ENCODE measurements around the gene OSBPL8.
A peak's percentile ranks its signal among the peaks of the same experiment; 100 is the strongest.

OSBPL8 gene

GRCh38 chr12:76424941-76425340 lies 134.6 kb downstream of the OSBPL8 start:
- Mint-ChIP-seq H3K4me1 (peaks cover 11 to 17% of the 10 kb centered on the region in 2 donors), H3K4me3 (no peak overlapping the region), H3K36me3 (peaks cover 17 to 25% of the 10 kb centered on the region in 2 donors), H3K27ac (no peak overlapping the region), H3K9me3 (peaks cover 0 to 8% of the 10 kb centered on the region in 2 donors), H3K27me3 (no peaks in the 10 kb centered on the region)
- no peak for ATAC-seq (replicated peaks)
- no peak for DNase-seq

- peaks cover 10 to 15% of the 10 kb centered on the region in 2 donors for H3K4me1 Mint-ChIP-seq
- DNase-seq (no peak), ATAC-seq (replicated peaks) (peak in 1 of 2 donors; percentile 23)
- H3K4me3 Mint-ChIP-seq = peak overlapping the region in 1 of 2 donors; percentile 1
- no peaks in the 10 kb centered on the region for H3K27me3 Mint-ChIP-seq
- H3K36me3 Mint-ChIP-seq = peaks cover 14 to 21% of the 10 kb centered on the region in 2 donors
- peaks cover 0 to 7% of the 10 kb centered on the region in 2 donors for H3K9me3 Mint-ChIP-seq
- H3K27ac Mint-ChIP-seq = no peak overlapping the region
Measured at GRCh38 chr12:76422543-76423438, 136.8 kb downstream of the OSBPL8 start.

GRCh38 chr12:76422154-76422542 lies 137.4 kb downstream of the OSBPL8 start:
- Mint-ChIP-seq H3K27ac (no peak overlapping the region), H3K9me3 (peaks cover 0 to 7% of the 10 kb centered on the region in 2 donors), H3K27me3 (no peaks in the 10 kb centered on the region), H3K4me3 (no peak overlapping the region), H3K4me1 (peaks cover 12 to 18% of the 10 kb centered on the region in 2 donors), H3K36me3 (peaks cover 14 to 25% of the 10 kb centered on the region in 2 donors)
- ATAC-seq (replicated peaks) = no peak
- no peak for DNase-seq

DNA sequence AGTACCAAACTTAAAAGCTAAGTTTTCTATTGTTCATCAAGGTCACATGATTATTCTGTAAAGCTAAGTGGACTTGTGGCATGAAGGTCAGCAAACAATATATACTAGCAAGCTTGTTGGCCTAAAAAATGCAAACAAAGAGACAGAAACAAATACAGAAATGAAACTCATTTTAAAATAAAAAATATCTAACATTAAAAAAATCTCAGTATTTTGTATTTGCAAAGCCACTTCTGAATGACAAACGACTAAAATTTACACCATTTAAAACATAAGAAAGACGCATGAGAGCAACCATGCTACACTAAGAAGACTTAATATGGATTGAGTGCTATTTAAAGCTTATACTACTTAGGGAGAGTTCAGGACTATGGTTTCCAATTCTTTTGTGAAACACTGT lies 138.5 kb downstream of the OSBPL8 start:
- Mint-ChIP-seq H3K27ac (no peak overlapping the region), H3K36me3 (peaks cover 7 to 20% of the 10 kb centered on the region in 2 donors), H3K4me3 (no peak overlapping the region), H3K4me1 (peaks cover 15 to 22% of the 10 kb centered on the region in 2 donors), H3K27me3 (no peaks in the 10 kb centered on the region), H3K9me3 (peaks cover 0 to 5% of the 10 kb centered on the region in 2 donors)
- no peak for DNase-seq
- ATAC-seq (replicated peaks) = no peak

GRCh38 chr12:76420222-76420621 lies 139.3 kb downstream of the OSBPL8 start:
- Mint-ChIP-seq H3K9me3 (peaks cover 0 to 2% of the 10 kb centered on the region in 2 donors), H3K4me3 (no peak overlapping the region), H3K27me3 (no peaks in the 10 kb centered on the region), H3K27ac (no peak overlapping the region), H3K36me3 (peaks cover 7 to 13% of the 10 kb centered on the region in 2 donors), H3K4me1 (peaks cover 15 to 22% of the 10 kb centered on the region in 2 donors)
- ATAC-seq (replicated peaks) = no peak
- DNase-seq = no peak

DNA sequence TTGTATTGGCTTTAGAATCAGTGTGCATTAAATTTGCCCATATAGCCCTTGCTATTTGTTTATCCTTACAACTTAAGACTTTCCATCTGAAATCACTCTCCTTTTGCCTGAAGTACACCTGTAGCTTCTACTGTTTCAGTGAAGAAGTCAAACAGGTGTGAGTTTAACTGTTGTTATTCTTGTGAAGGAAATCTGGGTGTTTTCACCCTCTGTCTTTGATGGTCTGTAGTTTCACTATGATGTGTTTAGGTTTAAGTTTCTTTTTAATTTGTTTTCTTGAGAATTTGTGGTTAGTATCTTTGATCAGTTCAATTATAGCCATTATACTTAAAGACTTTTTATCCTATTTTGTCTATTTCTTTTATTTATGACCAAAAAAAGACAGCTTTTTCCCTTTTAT lies 142.5 kb downstream of the OSBPL8 start:
- Mint-ChIP-seq H3K27me3 (no peaks in the 10 kb centered on the region), H3K27ac (no peak overlapping the region), H3K4me3 (no peak overlapping the region), H3K4me1 (peaks cover 7 to 9% of the 10 kb centered on the region in 2 donors), H3K9me3 (no peaks in the 10 kb centered on the region), H3K36me3 (peaks cover 4 to 12% of the 10 kb centered on the region in 2 donors)
- peak; percentile 66 to 74 for ATAC-seq (replicated peaks)
- no peak for DNase-seq

GRCh38 chr12:76413121-76413520 lies 146.4 kb downstream of the OSBPL8 start:
- Mint-ChIP-seq H3K36me3 (peaks cover 4 to 12% of the 10 kb centered on the region in 2 donors), H3K4me1 (peaks cover 11 to 19% of the 10 kb centered on the region in 2 donors), H3K9me3 (no peaks in the 10 kb centered on the region), H3K27ac (no peak overlapping the region), H3K4me3 (no peak overlapping the region), H3K27me3 (no peaks in the 10 kb centered on the region)
- no peak for DNase-seq
- ATAC-seq (replicated peaks) = no peak

DNA sequence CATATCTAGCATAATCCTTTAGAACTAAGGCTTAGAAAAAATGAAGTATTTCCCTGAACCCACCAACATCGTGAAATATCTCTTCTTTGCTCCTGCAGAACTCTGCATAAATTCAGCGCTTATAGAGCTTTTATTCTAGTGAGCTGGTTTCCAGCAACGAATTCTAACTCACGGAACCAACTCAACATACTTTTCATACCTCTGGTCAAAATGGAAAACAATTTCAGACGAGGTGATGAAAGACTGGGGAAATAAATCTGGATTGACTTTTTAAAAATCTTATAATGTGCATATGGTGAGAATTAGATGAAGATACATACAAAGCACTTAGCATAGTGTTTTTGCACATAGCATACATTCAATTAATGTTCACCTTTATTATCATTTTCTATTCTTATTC lies 148.8 kb downstream of the OSBPL8 start:
- Mint-ChIP-seq H3K27me3 (no peaks in the 10 kb centered on the region), H3K36me3 (peaks cover 4% of the 10 kb centered on the region in 2 donors), H3K4me1 (peaks cover 6 to 12% of the 10 kb centered on the region in 2 donors), H3K27ac (no peak overlapping the region), H3K4me3 (no peak overlapping the region), H3K9me3 (no peaks in the 10 kb centered on the region)
- ATAC-seq (replicated peaks) = no peak
- DNase-seq = no peak

GRCh38 chr12:76410371-76410770 lies 149.2 kb downstream of the OSBPL8 start:
- ATAC-seq (replicated peaks) (no peak), DNase-seq (no peak)
- H3K4me1 Mint-ChIP-seq = peaks cover 6 to 12% of the 10 kb centered on the region in 2 donors
- H3K36me3 Mint-ChIP-seq = peaks cover 4% of the 10 kb centered on the region in 2 donors
- no peak overlapping the region for H3K4me3 Mint-ChIP-seq
- H3K27ac Mint-ChIP-seq = no peak overlapping the region
- H3K9me3 Mint-ChIP-seq = no peaks in the 10 kb centered on the region
- H3K27me3 Mint-ChIP-seq = no peaks in the 10 kb centered on the region

DNA sequence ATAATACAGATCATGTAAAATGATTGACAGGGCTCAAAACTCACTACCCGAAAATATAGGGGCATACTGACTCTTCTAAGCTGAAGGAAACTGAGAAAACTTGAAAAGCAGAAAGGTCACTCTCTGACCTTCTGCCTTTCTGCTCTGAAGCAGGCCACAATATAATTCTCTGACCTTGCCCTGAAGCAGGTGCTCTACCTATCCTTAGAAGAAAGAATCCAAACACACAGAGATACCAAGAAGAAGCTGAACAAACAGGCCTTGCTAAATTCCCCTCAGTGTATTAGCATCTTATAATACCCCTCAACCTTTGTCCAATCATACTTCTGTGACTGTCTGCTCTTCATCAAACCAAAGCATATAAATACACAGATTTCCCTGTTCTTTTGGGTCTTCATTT lies 150.5 kb downstream of the OSBPL8 start:
- no peak for DNase-seq
- H3K4me1 Mint-ChIP-seq = peaks cover 6 to 12% of the 10 kb centered on the region in 2 donors
- H3K27ac Mint-ChIP-seq = no peak overlapping the region
- peak; percentile 50 to 91 for ATAC-seq (replicated peaks)
- H3K4me3 Mint-ChIP-seq = peak overlapping the region in 1 of 2 donors; percentile 9
- H3K27me3 Mint-ChIP-seq = no peaks in the 10 kb centered on the region
- peaks cover 4% of the 10 kb centered on the region in 2 donors for H3K36me3 Mint-ChIP-seq
- no peaks in the 10 kb centered on the region for H3K9me3 Mint-ChIP-seq

DNA sequence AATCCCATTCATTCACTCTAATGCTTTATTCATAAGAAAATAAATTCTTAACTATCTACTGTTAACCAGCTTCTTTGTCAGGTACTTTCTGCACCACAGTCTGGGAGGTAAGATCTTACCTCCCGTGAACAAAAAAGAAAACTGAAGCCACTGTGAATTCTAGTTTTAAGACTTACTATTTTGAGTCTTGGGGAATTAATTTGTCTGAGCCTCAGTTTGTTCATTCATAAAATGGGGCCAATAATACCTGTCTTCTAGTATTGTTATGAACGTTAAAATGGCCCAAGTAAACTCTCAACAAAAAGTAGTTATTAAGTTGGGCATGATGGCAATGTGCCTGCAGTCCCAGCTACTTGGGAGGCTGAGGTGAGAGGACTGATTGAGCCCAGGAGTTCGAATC lies 151.9 kb downstream of the OSBPL8 start:
- Mint-ChIP-seq H3K9me3 (no peaks in the 10 kb centered on the region), H3K27ac (no peak overlapping the region), H3K36me3 (peaks cover 0 to 1% of the 10 kb centered on the region in 2 donors), H3K4me3 (no peak overlapping the region), H3K4me1 (peaks cover 4 to 12% of the 10 kb centered on the region in 2 donors), H3K27me3 (no peaks in the 10 kb centered on the region)
- DNase-seq (no peak), ATAC-seq (replicated peaks) (no peak)

DNA sequence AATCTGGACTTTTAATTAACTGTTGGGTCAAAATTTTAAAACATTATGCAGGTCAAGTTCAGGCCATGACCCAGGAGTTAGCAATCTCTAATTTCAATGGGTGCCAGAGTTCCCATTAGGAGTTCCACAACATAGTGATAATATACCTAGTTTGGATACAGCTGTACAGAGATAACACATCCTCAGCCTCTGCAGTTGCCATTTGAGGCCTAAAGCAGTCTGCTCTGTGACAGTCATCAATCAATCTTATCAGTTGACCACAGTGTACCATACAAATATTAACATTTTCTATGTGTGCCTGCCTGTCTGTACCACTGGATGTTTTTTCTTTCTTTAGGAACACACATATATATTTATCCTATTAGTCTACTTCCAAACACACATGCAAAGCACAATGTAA lies 157.3 kb downstream of the OSBPL8 start:
- no peaks in the 10 kb centered on the region for H3K9me3 Mint-ChIP-seq
- no peak for DNase-seq

GRCh38 chr12:76400136-76400535 lies 159.4 kb downstream of the OSBPL8 start:
- peak overlapping the region; percentile 31 for H3K27ac Mint-ChIP-seq
- H3K27me3 Mint-ChIP-seq = no peaks in the 10 kb centered on the region
- ATAC-seq (replicated peaks) (no peak), DNase-seq (no peak)
- peaks cover 9% of the 10 kb centered on the region in 2 donors for H3K36me3 Mint-ChIP-seq
- H3K4me3 Mint-ChIP-seq = no peak overlapping the region
- no peaks in the 10 kb centered on the region for H3K4me1 Mint-ChIP-seq
- no peaks in the 10 kb centered on the region for H3K9me3 Mint-ChIP-seq

More for the DNA sequence above, 157.3 kb downstream of the OSBPL8 start:
- ATAC-seq (replicated peaks) = no peak
- H3K4me3 Mint-ChIP-seq = no peak overlapping the region
- no peaks in the 10 kb centered on the region for H3K27me3 Mint-ChIP-seq
- no peaks in the 10 kb centered on the region for H3K4me1 Mint-ChIP-seq
- peaks cover 9% of the 10 kb centered on the region in 2 donors for H3K36me3 Mint-ChIP-seq
- H3K27ac Mint-ChIP-seq = no peak overlapping the region

DNA sequence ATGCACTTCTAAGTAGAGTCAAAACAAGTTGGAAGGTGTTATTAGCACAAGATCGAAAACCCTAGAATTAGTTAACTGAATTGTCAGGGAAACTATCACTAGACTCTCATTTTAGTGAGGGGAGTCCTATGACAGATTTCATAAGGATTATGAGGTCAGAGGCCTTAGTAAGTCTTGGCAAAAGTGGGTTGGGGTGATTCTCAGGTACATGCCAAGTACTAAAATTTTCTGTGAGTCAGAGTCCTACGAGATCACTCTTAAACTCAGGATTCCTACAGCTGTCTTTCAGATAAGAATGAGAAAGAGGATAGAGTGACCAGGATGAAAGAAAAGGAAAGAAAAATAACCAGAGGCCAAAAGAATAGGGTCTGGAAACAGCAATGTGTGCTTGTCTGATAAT lies 160.5 kb downstream of the OSBPL8 start:
- H3K27ac Mint-ChIP-seq = no peak overlapping the region
- ATAC-seq (replicated peaks) (no peak), DNase-seq (no peak)
- H3K36me3 Mint-ChIP-seq = peaks cover 9 to 10% of the 10 kb centered on the region in 2 donors
- no peaks in the 10 kb centered on the region for H3K9me3 Mint-ChIP-seq
- H3K4me3 Mint-ChIP-seq = no peak overlapping the region
- no peaks in the 10 kb centered on the region for H3K4me1 Mint-ChIP-seq
- H3K27me3 Mint-ChIP-seq = no peaks in the 10 kb centered on the region

DNA sequence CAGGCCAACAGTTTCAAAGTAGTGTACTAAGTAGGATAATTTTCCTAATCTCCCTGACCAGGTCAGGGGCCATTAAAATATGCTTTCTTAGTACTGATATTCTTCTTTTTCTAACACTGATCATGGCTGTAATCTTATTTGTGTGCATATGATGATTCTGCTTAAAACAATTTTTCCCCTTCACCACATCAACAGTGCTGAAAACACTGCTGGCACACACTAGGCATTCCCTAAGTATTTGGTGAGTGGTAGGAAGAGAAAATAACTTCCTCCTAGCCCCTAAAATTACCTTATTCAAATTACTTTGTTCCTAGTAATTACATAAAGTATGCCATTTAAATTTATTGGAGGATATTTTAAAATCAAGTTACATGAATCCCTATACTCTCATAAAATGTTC lies 161.5 kb downstream of the OSBPL8 start:
- DNase-seq (no peak), ATAC-seq (replicated peaks) (no peak)
- no peaks in the 10 kb centered on the region for H3K4me1 Mint-ChIP-seq
- no peak overlapping the region for H3K27ac Mint-ChIP-seq
- no peak overlapping the region for H3K4me3 Mint-ChIP-seq
- no peaks in the 10 kb centered on the region for H3K9me3 Mint-ChIP-seq
- H3K36me3 Mint-ChIP-seq = peaks cover 13% of the 10 kb centered on the region in 2 donors
- no peaks in the 10 kb centered on the region for H3K27me3 Mint-ChIP-seq

Data from stimulated activated naive B cell treated with anti-CD40 and anti-IgM and Interleukin-4, amounts not matched to agents 10 μg/mL and 1 μg/mL and 100 μg/mL, for 72 hours (primary cell).